Measurements from ENCODE around the gene HDAC1. TPM values are rescaled to one million over a fixed set of nuclear protein-coding genes. Genes with fewer than 3 reads are reported as not detected.
A peak's percentile ranks its signal among the peaks of the same experiment; 100 is the strongest.

The HDAC1 gene
- total and polyA plus RNA-seq, 2 of the 13 experiments (the other 11 are each of a cell fraction or from before 2014, with no cell fraction given) = 93.5 to 189 TPM

DNA sequence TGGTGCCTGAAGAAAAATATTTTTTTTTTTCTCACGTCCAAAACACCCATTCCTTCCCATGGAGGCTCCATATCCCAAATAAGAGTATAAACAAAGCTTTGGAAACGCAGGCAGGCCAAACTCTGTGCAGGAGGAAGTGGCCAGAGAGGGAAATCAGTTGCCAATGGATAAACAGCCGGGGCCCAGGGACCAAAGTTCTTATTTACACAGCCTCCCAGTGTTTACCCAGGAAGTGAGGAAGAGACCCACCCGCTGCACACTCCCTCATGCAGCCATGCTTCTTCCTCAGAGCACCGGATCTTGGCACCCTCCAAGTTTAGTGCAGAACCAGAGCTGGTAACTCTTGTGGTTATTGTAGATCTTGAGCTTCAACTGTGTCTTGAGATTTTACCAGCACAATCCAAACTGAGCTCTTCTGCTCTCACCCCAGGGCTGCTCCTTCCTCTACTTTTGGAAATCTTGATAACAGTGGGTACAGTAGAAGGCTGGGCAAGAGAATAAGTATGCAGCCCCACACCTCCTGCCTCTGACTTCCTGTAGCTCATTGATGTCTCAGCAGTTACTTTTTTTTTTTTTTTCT, 29.9 kb downstream of the HDAC1 start (continued):
- TF ChIP-seq FOXO4 (CRISPR knock-in tag; conservative IDR thresholded peaks at IDR 0.05) = no peak
- no peak for TF ChIP-seq HHEX (CRISPR knock-in tag; IDR thresholded peaks at IDR 0.05)
- TF ChIP-seq ZNF205 (CRISPR knock-in tag; IDR thresholded peaks at IDR 0.05) = peak; percentile 77; the same call in 1 of the 2 replicates
- TF ChIP-seq ZNF17 (CRISPR knock-in tag; IDR thresholded peaks at IDR 0.05) = no peak
- TF ChIP-seq FOXP1 (IDR thresholded peaks at IDR 0.05) = no peak
- TF ChIP-seq FOXP1 (CRISPR knock-in tag; IDR thresholded peaks at IDR 0.05) = peak; percentile 89
- no peak for TF ChIP-seq NRL (CRISPR knock-in tag; IDR thresholded peaks at IDR 0.05; ENCODE audit: borderline replicate concordance)
- TF ChIP-seq, protein P1, sequence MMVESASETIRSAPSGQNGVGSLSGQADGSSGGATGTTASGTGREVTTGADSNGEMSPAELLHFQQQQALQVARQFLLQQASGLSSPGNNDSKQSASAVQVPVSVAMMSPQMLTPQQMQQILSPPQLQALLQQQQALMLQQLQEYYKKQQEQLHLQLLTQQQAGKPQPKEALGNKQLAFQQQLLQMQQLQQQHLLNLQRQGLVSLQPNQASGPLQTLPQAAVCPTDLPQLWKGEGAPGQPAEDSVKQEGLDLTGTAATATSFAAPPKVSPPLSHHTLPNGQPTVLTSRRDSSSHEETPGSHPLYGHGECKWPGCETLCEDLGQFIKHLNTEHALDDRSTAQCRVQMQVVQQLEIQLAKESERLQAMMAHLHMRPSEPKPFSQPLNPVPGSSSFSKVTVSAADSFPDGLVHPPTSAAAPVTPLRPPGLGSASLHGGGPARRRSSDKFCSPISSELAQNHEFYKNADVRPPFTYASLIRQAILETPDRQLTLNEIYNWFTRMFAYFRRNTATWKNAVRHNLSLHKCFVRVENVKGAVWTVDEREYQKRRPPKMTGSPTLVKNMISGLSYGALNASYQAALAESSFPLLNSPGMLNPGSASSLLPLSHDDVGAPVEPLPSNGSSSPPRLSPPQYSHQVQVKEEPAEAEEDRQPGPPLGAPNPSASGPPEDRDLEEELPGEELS (CRISPR knock-in tag; IDR thresholded peaks at IDR 0.05) = peak; percentile 90
- no peak for TF ChIP-seq MAFG (CRISPR knock-in tag; IDR thresholded peaks at IDR 0.05)
- TF ChIP-seq, protein P2, sequence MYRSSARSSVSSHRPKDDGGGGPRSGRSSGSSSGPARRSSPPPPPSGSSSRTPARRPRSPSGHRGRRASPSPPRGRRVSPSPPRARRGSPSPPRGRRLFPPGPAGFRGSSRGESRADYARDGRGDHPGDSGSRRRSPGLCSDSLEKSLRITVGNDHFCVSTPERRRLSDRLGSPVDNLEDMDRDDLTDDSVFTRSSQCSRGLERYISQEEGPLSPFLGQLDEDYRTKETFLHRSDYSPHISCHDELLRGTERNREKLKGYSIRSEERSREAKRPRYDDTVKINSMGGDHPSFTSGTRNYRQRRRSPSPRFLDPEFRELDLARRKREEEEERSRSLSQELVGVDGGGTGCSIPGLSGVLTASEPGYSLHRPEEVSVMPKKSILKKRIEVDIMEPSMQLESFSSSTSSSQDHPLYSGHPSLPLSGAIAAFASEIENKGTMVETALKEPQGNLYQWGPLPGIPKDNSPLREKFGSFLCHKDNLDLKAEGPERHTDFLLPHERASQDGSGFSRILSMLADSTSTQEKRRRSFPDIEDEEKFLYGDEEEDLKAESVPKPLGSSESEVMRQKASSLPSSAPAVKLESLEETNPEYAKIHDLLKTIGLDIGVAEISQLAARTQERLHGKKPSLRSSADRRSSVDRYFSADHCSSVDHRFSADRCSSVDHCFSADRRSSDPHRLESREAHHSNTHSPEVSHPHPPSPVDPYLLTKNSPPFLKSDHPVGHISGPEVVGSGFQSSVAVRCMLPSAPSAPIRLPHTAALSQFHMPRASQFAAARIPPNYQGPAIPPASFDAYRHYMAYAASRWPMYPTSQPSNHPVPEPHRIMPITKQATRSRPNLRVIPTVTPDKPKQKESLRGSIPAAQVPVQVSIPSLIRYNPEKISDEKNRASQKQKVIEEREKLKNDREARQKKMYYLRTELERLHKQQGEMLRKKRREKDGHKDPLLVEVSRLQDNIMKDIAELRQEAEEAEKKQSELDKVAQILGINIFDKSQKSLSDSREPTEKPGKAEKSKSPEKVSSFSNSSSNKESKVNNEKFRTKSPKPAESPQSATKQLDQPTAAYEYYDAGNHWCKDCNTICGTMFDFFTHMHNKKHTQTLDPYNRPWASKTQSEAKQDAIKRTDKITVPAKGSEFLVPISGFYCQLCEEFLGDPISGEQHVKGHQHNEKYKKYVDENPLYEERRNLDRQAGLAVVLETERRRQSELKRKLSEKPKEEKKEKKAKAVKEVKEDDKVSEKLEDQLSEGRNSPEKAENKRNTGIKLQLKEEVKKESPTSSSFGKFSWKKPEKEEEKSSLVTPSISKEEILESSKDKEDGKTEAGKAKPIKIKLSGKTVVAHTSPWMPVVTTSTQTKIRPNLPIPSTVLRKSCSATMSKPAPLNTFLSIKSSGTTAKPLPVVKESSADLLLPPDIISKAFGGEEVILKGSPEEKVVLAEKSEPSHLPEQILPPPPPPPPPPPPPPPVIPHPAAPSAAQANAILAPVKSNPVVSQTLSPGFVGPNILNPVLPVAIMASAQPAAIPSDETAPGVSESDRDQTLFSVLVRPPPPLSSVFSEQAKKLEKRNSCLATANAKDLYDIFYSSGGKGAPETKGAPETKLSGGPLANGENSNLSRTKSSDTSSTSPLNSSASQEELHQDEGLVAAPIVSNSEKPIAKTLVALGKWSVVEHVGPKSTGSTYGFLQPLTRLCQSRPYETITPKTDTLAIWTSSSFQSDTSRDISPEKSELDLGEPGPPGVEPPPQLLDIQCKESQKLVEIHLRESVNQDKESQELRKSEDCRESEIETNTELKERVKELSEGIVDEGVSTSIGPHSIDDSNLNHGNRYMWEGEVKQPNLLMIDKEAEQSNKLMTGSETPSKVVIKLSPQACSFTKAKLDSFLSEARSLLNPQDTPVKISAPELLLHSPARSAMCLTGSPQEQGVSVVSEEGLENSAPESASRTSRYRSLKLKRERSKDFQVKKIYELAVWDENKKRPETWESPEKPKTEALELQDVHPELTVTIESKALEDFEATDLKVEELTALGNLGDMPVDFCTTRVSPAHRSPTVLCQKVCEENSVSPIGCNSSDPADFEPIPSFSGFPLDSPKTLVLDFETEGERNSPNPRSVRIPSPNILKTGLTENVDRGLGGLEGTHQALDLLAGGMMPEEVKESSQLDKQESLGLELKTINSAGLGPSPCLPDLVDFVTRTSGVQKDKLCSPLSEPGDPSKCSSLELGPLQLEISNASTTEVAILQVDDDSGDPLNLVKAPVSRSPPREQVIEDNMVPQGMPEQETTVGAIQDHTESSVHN (CRISPR knock-in tag; IDR thresholded peaks at IDR 0.05) = no peak
- no peak for TF ChIP-seq U2AF2 (IDR thresholded peaks at IDR 0.05; ENCODE audit: low read depth, low read length)
- no peak for TF ChIP-seq ZNF782 (CRISPR knock-in tag; IDR thresholded peaks at IDR 0.05; ENCODE audit: borderline replicate concordance)
- TF ChIP-seq PRPF4 (IDR thresholded peaks at IDR 0.05; ENCODE audit: low read depth, low read length, poor library complexity, severe bottlenecking) = no peak
- 0 out of 2 replicates have a peak, but pooled peaks have one; percentile 25 for TF ChIP-seq TRIM24 (CRISPR knock-in tag; IDR thresholded peaks at IDR 0.05)
- TF ChIP-seq, protein P3, sequence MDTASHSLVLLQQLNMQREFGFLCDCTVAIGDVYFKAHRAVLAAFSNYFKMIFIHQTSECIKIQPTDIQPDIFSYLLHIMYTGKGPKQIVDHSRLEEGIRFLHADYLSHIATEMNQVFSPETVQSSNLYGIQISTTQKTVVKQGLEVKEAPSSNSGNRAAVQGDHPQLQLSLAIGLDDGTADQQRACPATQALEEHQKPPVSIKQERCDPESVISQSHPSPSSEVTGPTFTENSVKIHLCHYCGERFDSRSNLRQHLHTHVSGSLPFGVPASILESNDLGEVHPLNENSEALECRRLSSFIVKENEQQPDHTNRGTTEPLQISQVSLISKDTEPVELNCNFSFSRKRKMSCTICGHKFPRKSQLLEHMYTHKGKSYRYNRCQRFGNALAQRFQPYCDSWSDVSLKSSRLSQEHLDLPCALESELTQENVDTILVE (CRISPR knock-in tag; IDR thresholded peaks at IDR 0.05) = peak; percentile 76
- TF ChIP-seq SIX1 (CRISPR knock-in tag; IDR thresholded peaks at IDR 0.05; ENCODE audit: borderline replicate concordance) = peak; percentile 41; the same call in 1 of the 2 replicates
- peak; percentile 82; the same call in 1 of the 3 replicates for TF ChIP-seq MXI1 (IDR thresholded peaks at IDR 0.05; ENCODE audit: borderline replicate concordance, low read depth, low read length)
- no peak for TF ChIP-seq ZNF350 (CRISPR knock-in tag; IDR thresholded peaks at IDR 0.05; ENCODE audit: borderline replicate concordance, low read depth)

Data from HepG2 (cell line).